Astrocyte (in vitro differentiated cells and primary cell): ENCODE measurements around the gene MROH7. TPM values are rescaled to one million over a fixed set of nuclear protein-coding genes. Genes with fewer than 3 reads are reported as not detected.

Experiments used
- DNase-seq: peaks from one replicate; pipeline ENCODE4 v3.0.0-alpha.2; 2010; ENCODE audit warnings: low read depth
- FAIRE-seq: peaks from 2 replicates; lab custom pipeline; 2011; peaks lifted over from hg19 to GRCh38; lab: Jason Lieb, UNC
- H2AFZ ChIP-seq: 2 replicates; pipeline ENCODE4 v1.6.0; 2012; ENCODE audit warnings: low read depth, low read length, inconsistent platforms
- H3K27ac ChIP-seq: 2 replicates; pipeline ENCODE4 v1.5.1; 2011; ENCODE audit warnings: low read depth, low read length, inconsistent platforms
- H3K27me3 ChIP-seq: 2 replicates; pipeline ENCODE4 v1.6.0; 2011; ENCODE audit warnings: low read length, inconsistent platforms; ENCODE audit not compliant: insufficient read depth
- H3K36me3 ChIP-seq: 2 replicates; pipeline ENCODE4 v1.5.1; 2011; ENCODE audit warnings: low read length, inconsistent platforms; ENCODE audit not compliant: insufficient read depth
- H3K4me1 ChIP-seq: 2 replicates; pipeline ENCODE4 v1.5.1; 2011; ENCODE audit warnings: low read length, inconsistent platforms; ENCODE audit not compliant: insufficient read depth
- H3K4me2 ChIP-seq: 2 replicates; pipeline ENCODE4 v1.6.0; 2012; ENCODE audit warnings: low read length, inconsistent platforms
- H3K4me3 ChIP-seq: 2 replicates; pipeline ENCODE4 v1.5.1; 2011; ENCODE audit warnings: low read depth, mild to moderate bottlenecking, low read length, inconsistent platforms; ENCODE audit not compliant: insufficient read depth
- H3K79me2 ChIP-seq: 2 replicates; pipeline ENCODE4 v1.6.0; 2012; ENCODE audit warnings: mild to moderate bottlenecking, low read length, inconsistent platforms; ENCODE audit not compliant: insufficient read depth
- H3K9ac ChIP-seq: 2 replicates; pipeline ENCODE4 v1.6.0; 2012; ENCODE audit warnings: mild to moderate bottlenecking, low read length, inconsistent platforms
- H3K9me3 ChIP-seq: 2 replicates; pipeline ENCODE4 v1.5.1; 2012; ENCODE audit warnings: low read depth, mild to moderate bottlenecking, low read length, inconsistent platforms; ENCODE audit not compliant: insufficient read depth
- H4K20me1 ChIP-seq: 2 replicates; pipeline ENCODE4 v1.6.0; 2012; ENCODE audit warnings: low read length, inconsistent platforms; ENCODE audit not compliant: insufficient read depth
- H3K27ac Mint-ChIP-seq: one replicate; pipeline ENCODE4 v1.8.0; 2021; ENCODE audit warnings: mild to moderate bottlenecking, mixed read lengths; ENCODE audit not compliant: unreplicated experiment
- H3K27me3 Mint-ChIP-seq: one replicate; pipeline ENCODE4 v1.8.0; 2021; ENCODE audit warnings: low read depth, mixed read lengths; ENCODE audit not compliant: unreplicated experiment
- H3K36me3 Mint-ChIP-seq: one replicate; pipeline ENCODE4 v1.8.0; 2021; ENCODE audit warnings: low read depth, mixed read lengths; ENCODE audit not compliant: unreplicated experiment
- H3K4me1 Mint-ChIP-seq: one replicate; pipeline ENCODE4 v1.8.0; 2021; ENCODE audit warnings: low read depth, mixed read lengths; ENCODE audit not compliant: unreplicated experiment
- H3K4me3 Mint-ChIP-seq: one replicate; pipeline ENCODE4 v1.8.0; 2021; ENCODE audit warnings: mild to moderate bottlenecking, moderate library complexity, mixed read lengths; ENCODE audit not compliant: unreplicated experiment
- H3K9me3 Mint-ChIP-seq: one replicate; pipeline ENCODE4 v1.8.0; 2021; ENCODE audit warnings: mild to moderate bottlenecking, mixed read lengths; ENCODE audit not compliant: unreplicated experiment
- EZH2 ChIP-seq: IDR thresholded peaks from 2 replicates; pipeline ENCODE4 v1.6.1; 2012; ENCODE audit warnings: mild to moderate bottlenecking, low read length, inconsistent platforms; ENCODE audit not compliant: insufficient read depth
- total RNA-seq: library from RNA; stranded (reverse); gene quantifications from 2 replicates; pipeline ENCODE4 v1.2.1, GENCODE V29; 2021
- TF ChIP-seq, protein P1 (sequence below): IDR thresholded peaks from 2 replicates; pipeline ENCODE4 v1.5.1; 2011; ENCODE audit warnings: low read depth, mild to moderate bottlenecking, inconsistent platforms, low read length, moderate library complexity; ENCODE audit not compliant: insufficient read depth

MROH7 gene
- total RNA-seq, 1 donor from 2014 or later, result not detected

DNA sequence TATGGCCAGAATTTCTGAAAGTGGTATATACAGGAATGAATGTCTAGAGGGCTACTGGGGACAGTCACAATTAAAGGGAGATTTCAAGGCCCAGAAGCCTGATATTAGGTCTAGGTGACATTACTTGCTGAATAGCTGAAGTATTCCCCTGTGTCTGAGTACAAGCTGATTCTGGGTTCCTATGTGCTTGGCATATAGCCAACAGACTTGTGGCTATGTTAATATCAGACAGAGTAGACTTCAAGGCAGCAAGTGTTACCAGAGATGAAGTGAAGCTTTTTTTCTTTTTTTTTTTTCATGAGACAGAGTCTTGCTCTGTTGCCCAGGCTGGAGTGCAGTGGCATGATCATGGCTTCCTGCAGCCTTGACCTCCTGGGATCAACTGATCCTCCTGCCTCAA is 82.4 kb downstream of the MROH7 start:
- no peak for DNase-seq
- FAIRE-seq, result no peak
- Histone ChIP-seq H2AFZ (no peak overlapping the region), H3K4me1 (no peaks in the 10 kb centered on the region), H3K9ac (no peak overlapping the region), H3K27me3 (no peaks in the 10 kb centered on the region), H3K9me3 (no peaks in the 10 kb centered on the region), H3K4me3 (no peak overlapping the region), H3K36me3 (peaks cover 47% of the 10 kb centered on the region), H3K79me2 (peaks cover 4% of the 10 kb centered on the region), H3K4me2 (no peak overlapping the region), H3K27ac (no peak overlapping the region), H4K20me1 (peaks cover 3% of the 10 kb centered on the region)
- no peaks in the 10 kb centered on the region for H3K4me1 Mint-ChIP-seq
- no peak for TF ChIP-seq EZH2
- TF ChIP-seq, protein P1, sequence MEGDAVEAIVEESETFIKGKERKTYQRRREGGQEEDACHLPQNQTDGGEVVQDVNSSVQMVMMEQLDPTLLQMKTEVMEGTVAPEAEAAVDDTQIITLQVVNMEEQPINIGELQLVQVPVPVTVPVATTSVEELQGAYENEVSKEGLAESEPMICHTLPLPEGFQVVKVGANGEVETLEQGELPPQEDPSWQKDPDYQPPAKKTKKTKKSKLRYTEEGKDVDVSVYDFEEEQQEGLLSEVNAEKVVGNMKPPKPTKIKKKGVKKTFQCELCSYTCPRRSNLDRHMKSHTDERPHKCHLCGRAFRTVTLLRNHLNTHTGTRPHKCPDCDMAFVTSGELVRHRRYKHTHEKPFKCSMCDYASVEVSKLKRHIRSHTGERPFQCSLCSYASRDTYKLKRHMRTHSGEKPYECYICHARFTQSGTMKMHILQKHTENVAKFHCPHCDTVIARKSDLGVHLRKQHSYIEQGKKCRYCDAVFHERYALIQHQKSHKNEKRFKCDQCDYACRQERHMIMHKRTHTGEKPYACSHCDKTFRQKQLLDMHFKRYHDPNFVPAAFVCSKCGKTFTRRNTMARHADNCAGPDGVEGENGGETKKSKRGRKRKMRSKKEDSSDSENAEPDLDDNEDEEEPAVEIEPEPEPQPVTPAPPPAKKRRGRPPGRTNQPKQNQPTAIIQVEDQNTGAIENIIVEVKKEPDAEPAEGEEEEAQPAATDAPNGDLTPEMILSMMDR, result no peak
- H3K27me3 Mint-ChIP-seq, result no peaks in the 10 kb centered on the region
- H3K27ac Mint-ChIP-seq, result no peak overlapping the region
- no peak overlapping the region for H3K4me3 Mint-ChIP-seq
- H3K36me3 Mint-ChIP-seq, result peaks cover 38% of the 10 kb centered on the region
- H3K9me3 Mint-ChIP-seq, result peaks cover 15% of the 10 kb centered on the region

DNA sequence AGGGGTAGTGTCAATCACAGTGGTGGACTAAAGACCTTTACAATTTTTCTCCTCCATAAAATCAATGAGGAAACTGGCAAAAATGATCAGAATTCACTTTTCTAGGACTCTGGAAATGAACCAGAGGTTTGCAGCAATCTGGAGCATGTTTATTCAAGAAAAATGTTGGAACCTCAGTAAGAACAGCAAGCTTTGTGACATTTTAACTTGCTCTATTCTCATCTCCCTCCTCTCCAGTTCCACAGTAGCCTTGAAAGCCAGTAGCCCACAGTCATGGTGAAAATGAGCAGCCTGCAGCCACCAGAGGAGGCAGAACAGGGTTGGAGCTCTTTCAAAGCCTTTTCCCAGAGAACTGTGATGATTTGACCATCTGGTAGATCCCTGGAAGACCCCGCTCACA is 83.2 kb downstream of the MROH7 start:
- Histone ChIP-seq H3K9me3 (no peaks in the 10 kb centered on the region), H3K79me2 (no peaks in the 10 kb centered on the region), H3K4me1 (no peaks in the 10 kb centered on the region), H3K27me3 (no peaks in the 10 kb centered on the region), H3K9ac (no peak overlapping the region), H2AFZ (no peak overlapping the region), H3K36me3 (peaks cover 44% of the 10 kb centered on the region), H4K20me1 (peaks cover 3% of the 10 kb centered on the region), H3K4me2 (no peak overlapping the region), H3K27ac (no peak overlapping the region), H3K4me3 (no peak overlapping the region)
- no peaks in the 10 kb centered on the region for H3K27me3 Mint-ChIP-seq
- peaks cover 41% of the 10 kb centered on the region for H3K36me3 Mint-ChIP-seq
- FAIRE-seq (no peak), DNase-seq (no peak)
- no peak for TF ChIP-seq EZH2
- TF ChIP-seq, protein P1, result no peak
- H3K4me3 Mint-ChIP-seq, result no peak overlapping the region
- H3K27ac Mint-ChIP-seq, result no peak overlapping the region
- no peaks in the 10 kb centered on the region for H3K4me1 Mint-ChIP-seq
- peaks cover 15% of the 10 kb centered on the region for H3K9me3 Mint-ChIP-seq

DNA sequence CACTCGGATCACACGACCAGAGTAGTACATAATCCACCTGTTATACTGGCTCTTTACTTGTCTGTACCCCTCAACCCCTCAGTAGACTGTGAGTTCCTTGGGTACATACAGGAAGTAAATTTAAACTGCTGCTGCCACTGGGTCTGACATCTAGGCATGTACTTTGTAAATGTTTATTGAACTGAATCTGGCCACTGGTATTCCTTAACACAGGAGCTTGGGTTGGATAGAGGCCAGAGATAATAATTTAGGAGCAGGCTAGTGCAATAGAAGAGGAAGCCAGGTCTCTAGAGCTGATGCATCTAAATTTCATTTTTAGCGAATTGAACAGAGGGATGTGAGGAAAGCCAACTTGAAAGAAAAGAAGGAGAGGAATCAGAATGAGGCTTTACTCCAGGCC is 86.4 kb downstream of the MROH7 start:
- Histone ChIP-seq H3K27ac (no peak overlapping the region), H4K20me1 (no peaks in the 10 kb centered on the region), H3K27me3 (no peaks in the 10 kb centered on the region), H3K4me1 (no peaks in the 10 kb centered on the region), H3K4me2 (no peak overlapping the region), H2AFZ (no peak overlapping the region), H3K36me3 (peaks cover 44% of the 10 kb centered on the region), H3K4me3 (no peak overlapping the region), H3K9me3 (no peaks in the 10 kb centered on the region), H3K9ac (no peak overlapping the region), H3K79me2 (no peaks in the 10 kb centered on the region)
- Mint-ChIP-seq H3K4me3 (no peak overlapping the region), H3K36me3 (peaks cover 41% of the 10 kb centered on the region), H3K27me3 (no peaks in the 10 kb centered on the region), H3K9me3 (peaks cover 15% of the 10 kb centered on the region), H3K27ac (no peak overlapping the region), H3K4me1 (no peaks in the 10 kb centered on the region)
- DNase-seq (no peak), FAIRE-seq (no peak)
- TF ChIP-seq, protein P1, result no peak
- TF ChIP-seq EZH2, result no peak
